Dedifferentiated amniotic fluid mesenchymal stem cell (primary cell): ENCODE data around the gene WDR35.

ENCODE experiments used
- DNase-seq: peaks from one replicate; pipeline ENCODE4 v3.0.0-alpha.2; 2016; ENCODE audit errors: extremely low spot score

WDR35 gene

DNA sequence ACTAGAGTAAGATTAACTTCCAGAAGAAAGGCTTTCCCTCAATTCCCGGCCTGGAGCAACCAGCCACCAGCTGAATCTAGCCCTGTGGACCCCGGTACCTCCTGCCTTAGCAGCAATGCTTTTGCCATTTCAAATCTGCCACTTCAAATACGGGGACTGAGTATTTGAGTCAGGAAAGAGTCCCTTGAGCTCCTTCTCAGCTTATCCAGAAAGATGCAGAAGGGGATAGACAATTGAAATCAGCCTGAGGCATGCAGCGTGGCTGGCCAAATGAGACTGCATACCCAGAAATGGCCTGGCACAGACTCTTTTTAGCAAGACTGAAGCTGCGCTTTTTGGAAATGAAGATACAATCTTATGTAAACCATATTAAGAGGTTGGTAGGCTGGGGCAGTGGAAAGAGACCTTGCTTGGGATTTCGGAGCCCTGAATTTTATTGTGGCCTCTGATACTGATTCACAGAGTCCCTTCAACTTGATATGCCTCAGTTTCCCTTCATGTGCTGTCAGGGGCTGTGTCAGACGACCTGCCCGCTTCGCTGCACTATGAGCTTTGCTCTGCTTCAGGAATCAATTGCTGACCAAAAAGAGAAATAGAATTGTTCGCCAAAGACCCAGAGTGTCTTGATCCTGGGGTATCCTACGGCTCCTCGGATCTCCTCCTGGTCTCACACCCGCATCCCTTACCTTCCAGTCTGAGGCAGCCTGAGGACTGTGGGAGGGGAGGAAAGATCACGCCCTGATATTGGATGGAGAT lies 21.5 kb upstream of the WDR35 start:
- DNase-seq = no peak

GRCh38 chr2:20008703-20009102 lies 18.8 kb upstream of the WDR35 start:
- DNase-seq = no peak

GRCh38 chr2:20005891-20006470 lies 16.1 kb upstream of the WDR35 start:
- no peak for DNase-seq

DNA sequence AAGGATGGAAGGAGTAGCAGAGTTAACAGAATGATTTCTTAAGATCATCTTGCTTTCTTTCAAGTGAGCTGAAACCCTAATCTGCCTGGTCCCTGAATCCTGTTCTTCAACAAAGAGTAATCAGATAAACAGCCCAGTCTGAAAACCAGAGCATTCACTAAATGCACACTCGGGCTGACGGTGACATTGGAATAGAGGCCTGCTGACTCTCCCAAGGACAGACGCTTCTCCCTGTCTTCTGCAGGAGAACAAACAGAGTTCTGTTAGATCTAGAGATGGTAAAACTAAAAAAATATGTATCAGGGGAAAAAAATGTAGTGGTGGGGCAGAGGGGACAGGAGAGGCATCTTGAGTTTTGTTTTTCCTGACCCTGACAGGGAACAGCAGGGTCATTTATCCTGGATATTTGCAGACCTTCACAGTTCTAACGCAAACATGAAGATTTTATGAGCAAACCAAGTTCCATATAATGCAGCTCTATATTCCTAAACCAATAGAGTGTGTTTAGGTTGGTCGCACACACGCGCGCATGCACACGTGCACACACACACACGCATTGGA lies 15.2 kb upstream of the WDR35 start:
- DNase-seq = no peak

DNA sequence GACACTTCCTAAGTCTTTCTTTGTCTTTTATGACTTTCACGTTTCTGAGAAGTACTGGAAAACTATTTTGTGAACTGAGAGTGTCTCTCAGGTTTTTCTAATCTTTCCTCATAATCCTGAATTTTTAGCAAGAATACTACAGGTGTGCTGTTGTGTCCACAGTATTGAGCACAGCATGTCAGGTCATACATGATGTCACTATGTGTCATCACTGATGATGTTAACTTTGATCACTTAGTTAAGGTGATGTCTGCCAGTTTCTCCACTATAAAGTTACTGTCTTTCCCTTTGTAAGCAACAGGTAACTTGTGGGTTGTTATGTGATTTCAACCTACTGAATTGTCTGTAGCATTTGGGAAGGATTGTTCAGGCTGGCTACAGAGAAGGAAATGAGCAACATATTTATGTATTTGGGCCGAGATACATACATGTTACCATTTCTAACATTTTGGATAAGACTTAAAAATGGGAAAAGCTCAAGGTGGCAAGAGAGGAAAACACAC lies 11.5 kb upstream of the WDR35 start:
- no peak for DNase-seq

GRCh38 chr2:19993731-19994130 lies 3.8 kb upstream of the WDR35 start:
- no peak for DNase-seq

GRCh38 chr2:19991895-19992294 lies 2.0 kb upstream of the WDR35 start:
- DNase-seq = no peak

DNA sequence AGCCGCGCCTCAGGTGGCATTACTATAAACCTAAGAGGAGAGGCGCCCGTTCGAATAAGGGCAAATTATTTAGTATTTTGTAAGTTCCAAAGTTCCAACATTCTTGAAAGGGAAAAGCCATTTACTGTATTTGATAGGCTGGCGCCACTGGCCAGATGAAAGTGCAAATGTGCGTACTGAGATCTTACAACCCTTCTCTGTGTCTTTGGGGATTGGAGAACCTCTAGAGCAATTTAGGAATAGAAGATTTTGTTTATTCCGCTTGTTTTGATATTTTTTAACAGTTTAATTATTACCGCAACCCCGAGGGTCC lies 467 bp upstream of the WDR35 start:
- DNase-seq = no peak

DNA sequence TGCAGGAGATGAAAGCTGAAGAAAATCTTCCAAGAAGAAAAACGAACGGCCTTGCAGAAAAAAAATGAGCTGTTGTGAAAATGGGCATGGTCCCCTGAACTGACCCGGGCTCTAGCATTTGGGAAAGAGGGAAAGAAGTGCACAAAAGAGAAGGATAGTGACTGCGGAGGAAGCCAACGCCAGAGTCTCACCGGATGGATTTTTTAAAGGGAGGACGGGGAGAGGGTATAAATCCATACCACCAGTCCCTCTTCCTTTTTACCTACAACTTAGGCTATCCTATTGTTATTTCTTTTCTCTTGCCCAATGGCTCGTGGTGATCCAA lies 601 bp downstream of the WDR35 start:
- no peak for DNase-seq

GRCh38 chr2:19988600-19988999 lies 1.3 kb downstream of the WDR35 start:
- no peak for DNase-seq

- no peak for DNase-seq
These were observed 2.0 kb downstream of the WDR35 start for GRCh38 chr2:19987936-19988335.

DNA sequence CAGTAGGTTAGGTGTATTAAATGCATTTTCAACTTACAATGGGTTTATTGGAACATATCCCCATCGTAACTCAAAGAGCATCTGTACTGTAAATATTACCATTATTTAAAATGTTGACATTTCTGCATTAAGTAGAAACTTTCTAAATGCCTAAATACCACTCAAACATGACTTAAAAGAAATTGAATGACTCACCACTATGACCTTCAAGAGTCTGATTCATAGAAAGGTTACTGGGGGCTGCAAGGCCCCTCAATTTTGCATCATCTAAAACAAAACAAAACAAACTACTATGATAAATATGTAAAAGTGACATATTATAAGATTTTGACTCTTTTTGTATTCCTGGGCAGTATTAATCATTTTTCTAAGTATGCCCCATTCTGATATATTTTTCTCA lies 7.6 kb downstream of the WDR35 start:
- no peak for DNase-seq

DNA sequence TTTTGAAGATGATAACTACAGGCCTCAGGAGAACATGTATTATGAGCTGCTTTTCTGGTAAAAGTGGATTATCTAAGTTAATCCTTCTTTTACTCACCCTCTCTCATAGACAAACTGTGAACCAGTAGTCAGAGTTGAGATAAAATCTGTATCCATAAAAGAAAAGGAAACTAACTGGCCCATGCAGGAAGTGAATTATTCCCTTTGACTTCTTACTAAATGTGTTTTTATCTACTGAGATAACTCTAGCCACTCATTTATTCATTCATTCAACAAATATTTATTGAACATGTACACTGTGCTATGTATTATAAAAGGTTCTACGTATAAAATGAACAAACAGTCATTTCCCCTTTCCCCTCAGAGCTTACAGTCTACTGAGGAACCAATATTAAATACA lies 10.0 kb downstream of the WDR35 start:
- no peak for DNase-seq

DNA sequence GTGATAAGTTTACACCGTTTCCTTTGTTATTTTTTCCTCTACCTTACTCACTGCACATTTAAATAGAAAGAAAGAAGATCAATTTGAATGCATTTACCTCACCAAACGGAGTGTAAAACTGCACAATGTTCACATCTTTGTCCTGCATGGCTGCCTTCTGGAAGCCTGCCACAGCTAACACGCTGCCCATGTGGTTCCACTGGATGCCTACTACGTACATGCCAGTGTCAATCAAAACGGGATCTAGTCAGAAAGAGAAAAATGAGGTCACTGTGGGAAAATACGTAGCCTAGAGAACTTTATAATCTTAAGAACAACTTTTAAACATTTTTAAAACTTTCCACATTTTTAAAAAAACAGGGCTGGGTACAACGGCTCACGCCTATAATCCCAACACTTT lies 16.4 kb downstream of the WDR35 start:
- no peak for DNase-seq

DNA sequence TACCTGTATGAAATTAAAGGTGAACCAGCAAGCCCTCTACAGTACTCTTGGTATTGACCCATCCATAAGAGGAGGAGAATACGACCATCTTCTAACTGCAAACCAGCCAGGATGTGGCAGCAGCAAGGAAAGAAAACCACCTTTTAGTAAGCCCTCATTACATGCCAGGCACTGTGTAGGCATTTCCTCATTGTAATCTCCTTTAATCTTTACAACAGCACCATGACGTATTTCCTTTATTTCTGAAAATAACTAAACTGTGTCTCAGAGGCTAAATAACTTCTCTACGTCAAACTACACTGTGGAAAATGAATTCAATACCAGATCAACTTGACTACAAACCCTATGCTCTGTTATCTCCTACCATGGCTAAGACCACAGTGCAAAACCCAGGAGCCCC lies 18.2 kb downstream of the WDR35 start:
- no peak for DNase-seq

- no peak for DNase-seq
These were observed 26.5 kb downstream of the WDR35 start for GRCh38 chr2:19963386-19963785.

DNA sequence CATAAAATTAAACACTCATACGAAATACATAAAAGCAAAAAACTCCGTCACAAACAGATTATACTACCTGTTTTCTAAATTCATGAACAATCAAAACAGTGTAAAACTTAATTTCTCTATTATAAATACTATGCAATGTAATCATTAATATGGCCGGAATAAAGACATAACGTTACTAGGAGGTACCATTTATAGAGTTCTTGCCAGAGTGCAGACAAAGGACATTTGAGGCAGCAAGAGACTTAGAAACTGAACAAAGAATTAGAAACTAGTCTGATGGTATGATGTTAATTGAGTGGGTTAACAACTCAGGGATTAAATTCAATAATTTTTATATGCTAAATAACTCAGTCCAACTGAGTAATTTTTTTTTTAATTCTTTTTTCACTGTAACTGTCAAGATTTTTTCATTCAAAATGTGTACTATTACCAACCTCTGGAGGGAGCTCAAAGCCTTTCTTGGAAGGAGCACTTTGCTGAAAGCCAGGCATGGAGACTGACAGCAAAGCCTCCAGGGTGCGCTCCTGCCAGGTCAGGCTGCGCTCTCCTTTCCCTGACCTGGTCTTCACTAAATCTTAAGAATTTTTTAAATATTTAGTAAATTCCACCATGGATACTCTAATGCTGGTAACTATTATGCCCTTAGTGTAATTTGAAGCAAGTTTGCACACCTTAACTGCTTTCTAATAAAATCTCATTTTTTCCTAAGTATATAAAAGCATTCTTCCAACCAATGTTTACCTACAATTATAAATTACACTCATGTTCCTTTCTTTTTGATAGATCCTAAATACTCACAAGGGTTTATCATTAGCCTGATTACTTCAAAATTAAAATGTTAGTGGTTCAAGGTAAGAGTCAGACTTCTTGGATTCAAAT lies 34.1 kb downstream of the WDR35 start:
- DNase-seq = peak; percentile 70

GRCh38 chr2:19949071-19949470 lies 40.8 kb downstream of the WDR35 start:
- DNase-seq = peak; percentile 65

DNA sequence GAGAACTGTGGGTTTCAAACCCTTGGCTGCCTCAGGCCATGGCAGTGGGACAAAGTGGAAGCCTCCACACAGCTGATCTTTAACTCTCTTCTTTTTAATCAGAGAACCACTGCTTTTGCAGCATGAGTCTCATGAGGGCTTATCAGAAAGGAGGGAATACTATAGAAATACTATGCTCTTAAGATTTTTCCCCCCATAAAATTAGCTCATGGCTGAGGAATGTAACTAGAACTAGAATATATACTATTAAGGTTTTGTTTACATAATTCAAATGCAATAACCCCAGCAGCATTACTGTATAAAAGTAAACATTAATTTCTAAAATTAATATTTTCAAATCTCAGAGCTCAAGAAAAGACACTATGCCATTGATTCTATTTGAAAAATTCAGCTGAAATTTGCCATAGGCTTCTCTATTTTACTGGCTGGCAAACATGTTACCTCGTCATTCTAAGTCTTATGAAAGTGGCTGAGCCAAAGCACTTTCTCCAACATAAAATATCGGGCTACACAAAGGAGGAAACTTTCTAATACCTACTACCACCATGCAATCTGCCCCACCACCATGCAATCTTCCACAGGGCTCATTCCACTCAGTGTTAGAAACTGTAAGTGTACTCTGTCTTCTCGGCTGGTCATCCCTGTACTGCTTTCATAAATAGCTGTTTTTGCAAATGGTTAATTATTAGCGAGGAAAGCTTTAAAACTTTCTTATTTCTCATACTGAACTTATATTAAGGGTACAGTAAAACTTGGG lies 42.5 kb downstream of the WDR35 start:
- no peak for DNase-seq

GRCh38 chr2:19944205-19944845 lies 45.6 kb downstream of the WDR35 start:
- no peak for DNase-seq

- DNase-seq = no peak
These were observed 46.7 kb downstream of the WDR35 start for GRCh38 chr2:19943189-19943588.
